Lower leg skin (tissue), 3 donors: ENCODE data around the gene MDM4.

Experiments
- POLR2A ChIP-seq, 2 donors: fragments of 450-650 bp; IDR thresholded peaks; one replicate each; pipeline ENCODE4 v1.6.1; 2016 to 2017; ENCODE audit warnings: antibody characterized with exemption in 2 of 2, mild to moderate bottlenecking in 1 of 2, moderate library complexity in 1 of 2
- TF ChIP-seq, protein P1 (sequence below), 3 donors: fragments of 450-650 bp; IDR thresholded peaks; one replicate each; pipeline ENCODE4 v1.5.1; 2016; ENCODE audit warnings: antibody characterized with exemption in 3 of 3, mild to moderate bottlenecking in 3 of 3, moderate library complexity in 2 of 3

DNA sequence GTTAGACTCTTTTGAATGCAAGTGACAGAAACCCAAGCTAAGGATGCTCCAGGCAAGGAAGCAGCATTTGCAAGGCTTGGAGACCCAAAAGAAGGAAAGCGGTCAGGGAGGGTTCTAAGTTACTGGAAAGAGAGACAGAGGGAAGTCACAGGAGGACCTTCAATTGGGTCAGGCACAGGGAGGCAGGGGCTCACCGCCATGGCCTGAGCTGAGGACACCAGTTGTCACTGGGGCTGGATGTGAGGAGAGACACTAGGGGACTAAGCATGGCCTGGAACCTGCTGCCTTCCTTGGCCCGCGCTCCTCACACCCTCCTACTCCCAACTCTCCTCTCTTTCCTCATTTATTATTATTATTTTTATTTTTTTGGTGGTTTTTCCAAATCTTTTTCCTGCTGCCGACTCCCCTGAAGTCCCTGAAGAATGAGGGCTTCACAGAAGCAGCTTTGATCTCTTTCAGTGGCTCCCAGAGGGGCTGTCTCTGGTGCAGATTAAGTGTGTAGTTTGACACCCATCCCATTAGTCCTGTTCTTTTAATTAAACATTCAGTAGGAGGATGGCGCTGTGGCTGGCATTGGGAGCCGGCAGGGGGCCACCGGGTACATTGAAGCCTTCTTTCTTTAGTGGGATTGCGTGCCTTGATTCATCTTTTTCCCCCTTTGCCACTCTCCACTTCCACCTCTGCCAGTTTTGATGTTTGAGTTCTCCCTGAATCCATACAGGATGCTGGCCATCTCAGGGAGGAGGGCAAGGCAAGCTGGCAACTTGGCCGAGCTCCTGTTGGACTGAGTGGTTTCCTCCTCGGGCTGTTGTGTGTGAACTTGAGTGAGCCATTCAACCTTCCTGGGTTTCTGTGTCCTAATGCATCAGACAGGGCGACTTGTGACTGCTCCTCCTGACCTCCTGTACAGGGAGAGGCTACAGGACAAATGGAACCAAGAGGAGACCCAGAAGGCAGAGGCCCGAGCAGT lies 59.3 kb downstream of the MDM4 start:
- TF ChIP-seq, protein P1, sequence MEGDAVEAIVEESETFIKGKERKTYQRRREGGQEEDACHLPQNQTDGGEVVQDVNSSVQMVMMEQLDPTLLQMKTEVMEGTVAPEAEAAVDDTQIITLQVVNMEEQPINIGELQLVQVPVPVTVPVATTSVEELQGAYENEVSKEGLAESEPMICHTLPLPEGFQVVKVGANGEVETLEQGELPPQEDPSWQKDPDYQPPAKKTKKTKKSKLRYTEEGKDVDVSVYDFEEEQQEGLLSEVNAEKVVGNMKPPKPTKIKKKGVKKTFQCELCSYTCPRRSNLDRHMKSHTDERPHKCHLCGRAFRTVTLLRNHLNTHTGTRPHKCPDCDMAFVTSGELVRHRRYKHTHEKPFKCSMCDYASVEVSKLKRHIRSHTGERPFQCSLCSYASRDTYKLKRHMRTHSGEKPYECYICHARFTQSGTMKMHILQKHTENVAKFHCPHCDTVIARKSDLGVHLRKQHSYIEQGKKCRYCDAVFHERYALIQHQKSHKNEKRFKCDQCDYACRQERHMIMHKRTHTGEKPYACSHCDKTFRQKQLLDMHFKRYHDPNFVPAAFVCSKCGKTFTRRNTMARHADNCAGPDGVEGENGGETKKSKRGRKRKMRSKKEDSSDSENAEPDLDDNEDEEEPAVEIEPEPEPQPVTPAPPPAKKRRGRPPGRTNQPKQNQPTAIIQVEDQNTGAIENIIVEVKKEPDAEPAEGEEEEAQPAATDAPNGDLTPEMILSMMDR (IDR thresholded peaks at IDR 0.05), result no peak
- no peak for TF ChIP-seq POLR2A (IDR thresholded peaks at IDR 0.05)
